Endometrial microvascular endothelial cells (primary cell): Measurements from ENCODE around the gene SLC22A12. TPM values are rescaled to one million over a fixed set of nuclear protein-coding genes. Genes with fewer than 3 reads are reported as not detected.

Experiments
- in situ Hi-C: cut with HindIII; loops from 2 replicates; pipeline ENCODE4 v1.10.0; 2017; ENCODE audit warnings: low sequenced_read_pairs, low pct_unique_long_range_greater_than_20kb; ENCODE audit errors: inconsistent ontology term
- total RNA-seq: library from RNA; depleted of rRNA; stranded (reverse); fragments of >200 nt; gene quantifications from one replicate; pipeline ENCODE4 v1.2.3, GENCODE V29; 2015; ENCODE audit errors: inconsistent ontology term

The SLC22A12 gene
- total RNA-seq, 1 donor from 2014 or later: not detected

DNA sequence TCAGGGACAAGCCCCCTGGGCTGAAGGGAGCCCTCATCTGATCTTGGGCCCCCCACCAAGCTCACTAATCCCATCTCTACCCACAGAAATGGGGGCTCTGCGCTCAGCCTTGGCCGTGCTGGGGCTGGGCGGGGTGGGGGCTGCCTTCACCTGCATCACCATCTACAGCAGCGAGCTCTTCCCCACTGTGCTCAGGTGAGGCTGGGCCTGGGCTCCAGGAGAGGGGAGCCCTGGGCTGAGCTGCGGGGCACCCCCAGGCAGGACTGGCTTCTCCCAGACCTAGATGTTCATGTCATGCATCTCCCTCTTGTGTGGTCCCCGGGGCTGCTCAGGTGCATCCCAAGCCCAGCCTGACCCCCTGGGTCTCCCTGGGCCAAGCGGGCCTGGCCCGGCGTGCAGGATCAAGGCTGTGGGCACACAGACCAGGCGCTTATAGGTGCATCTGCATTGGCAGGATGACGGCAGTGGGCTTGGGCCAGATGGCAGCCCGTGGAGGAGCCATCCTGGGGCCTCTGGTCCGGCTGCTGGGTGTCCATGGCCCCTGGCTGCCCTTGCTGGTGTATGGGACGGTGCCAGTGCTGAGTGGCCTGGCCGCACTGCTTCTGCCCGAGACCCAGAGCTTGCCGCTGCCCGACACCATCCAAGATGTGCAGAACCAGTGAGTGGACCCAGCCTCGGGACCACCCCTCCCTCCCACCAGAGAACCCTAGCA lies 9.4 kb downstream of the SLC22A12 start:
- in situ Hi-C loops: no loop called here

DNA sequence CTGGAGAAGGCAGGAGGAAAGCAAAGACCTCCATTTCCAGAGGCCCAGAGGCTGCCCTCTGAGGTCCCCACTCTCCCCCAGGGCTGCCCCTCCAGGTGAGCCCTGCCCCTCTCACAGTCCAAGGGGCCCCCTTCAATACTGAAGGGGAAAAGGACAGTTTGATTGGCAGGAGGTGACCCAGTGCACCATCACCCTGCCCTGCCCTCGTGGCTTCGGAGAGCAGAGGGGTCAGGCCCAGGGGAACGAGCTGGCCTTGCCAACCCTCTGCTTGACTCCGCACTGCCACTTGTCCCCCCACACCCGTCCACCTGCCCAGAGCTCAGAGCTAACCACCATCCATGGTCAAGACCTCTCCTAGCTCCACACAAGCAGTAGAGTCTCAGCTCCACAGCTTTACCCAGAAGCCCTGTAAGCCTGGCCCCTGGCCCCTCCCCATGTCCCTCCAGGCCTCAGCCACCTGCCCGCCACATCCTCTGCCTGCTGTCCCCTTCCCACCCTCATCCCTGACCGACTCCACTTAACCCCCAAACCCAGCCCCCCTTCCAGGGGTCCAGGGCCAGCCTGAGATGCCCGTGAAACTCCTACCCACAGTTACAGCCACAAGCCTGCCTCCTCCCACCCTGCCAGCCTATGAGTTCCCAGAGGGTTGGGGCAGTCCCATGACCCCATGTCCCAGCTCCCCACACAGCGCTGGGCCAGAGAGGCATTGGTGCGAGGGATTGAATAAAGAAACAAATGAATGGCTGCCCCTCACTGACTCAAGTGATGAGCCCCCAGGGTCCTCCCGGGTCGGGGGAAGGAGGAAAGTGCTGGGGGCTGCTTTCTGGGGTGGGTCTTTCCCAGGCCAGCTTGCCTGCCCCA lies 10.8 kb downstream of the SLC22A12 start:
- in situ Hi-C loops: no loop called here

DNA sequence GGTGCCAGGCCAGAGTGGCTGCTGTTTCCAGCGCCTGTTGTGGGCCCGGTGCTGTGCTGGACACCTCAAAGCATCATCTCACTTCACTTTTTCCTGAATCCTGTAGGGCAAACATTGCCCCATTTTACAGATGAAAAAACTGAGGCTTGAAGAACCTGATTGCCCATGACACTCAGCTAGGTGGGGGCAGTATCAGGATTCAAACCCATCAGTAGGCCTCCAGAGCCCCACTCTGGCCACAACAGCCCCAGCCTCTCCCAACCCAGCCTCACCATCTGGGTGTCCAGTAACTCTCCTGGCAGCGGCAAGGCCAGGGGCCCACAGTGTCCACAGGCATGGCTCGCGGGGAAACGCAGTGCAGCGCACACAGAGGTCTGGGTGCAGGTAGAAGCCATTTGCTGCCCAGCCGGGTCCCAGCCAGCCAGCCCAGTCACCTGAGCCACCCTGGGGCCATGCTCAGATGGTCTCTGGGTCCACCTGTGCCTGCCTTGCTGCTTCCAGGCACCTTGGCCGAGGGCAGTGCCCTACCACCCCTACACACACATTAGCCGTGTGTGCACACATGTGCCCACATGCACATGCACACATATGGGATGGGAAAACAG lies 11.5 kb downstream of the SLC22A12 start:
- in situ Hi-C loops: no loop called here

DNA sequence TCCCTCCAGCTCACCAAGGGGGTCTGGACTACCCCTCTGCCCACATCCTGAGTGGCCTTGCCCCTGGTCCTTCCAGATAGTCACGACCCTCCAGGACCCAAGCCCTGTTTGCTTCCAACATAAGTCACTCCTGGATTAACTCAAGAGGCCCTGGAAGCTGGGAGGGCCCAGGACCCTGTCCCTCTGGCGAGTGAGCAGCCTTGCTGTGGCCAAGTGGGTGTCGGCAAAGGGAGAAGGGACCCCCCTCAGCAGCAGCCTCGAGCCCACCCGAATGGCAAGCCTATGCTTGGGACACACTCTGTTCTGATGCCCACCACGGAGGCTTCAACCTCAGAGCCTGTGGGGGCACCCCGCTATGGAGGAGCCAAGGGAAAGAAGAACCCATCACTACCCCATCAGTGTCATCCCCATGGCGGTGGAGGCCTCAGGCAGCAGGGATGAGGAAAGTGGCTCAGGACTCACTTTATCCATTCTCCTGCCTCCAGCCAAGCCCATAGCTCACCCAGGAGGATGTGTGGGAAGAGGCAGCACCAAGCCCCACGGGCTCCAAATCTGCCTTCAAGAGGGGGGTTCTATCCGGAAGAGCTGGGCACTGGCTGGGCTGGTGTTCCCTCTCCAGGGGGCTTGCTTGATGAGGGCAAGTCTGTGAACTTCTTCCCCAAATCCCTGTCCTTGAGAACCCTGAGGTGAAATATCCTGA lies 12.5 kb downstream of the SLC22A12 start:
- in situ Hi-C loops: no loop called here

DNA sequence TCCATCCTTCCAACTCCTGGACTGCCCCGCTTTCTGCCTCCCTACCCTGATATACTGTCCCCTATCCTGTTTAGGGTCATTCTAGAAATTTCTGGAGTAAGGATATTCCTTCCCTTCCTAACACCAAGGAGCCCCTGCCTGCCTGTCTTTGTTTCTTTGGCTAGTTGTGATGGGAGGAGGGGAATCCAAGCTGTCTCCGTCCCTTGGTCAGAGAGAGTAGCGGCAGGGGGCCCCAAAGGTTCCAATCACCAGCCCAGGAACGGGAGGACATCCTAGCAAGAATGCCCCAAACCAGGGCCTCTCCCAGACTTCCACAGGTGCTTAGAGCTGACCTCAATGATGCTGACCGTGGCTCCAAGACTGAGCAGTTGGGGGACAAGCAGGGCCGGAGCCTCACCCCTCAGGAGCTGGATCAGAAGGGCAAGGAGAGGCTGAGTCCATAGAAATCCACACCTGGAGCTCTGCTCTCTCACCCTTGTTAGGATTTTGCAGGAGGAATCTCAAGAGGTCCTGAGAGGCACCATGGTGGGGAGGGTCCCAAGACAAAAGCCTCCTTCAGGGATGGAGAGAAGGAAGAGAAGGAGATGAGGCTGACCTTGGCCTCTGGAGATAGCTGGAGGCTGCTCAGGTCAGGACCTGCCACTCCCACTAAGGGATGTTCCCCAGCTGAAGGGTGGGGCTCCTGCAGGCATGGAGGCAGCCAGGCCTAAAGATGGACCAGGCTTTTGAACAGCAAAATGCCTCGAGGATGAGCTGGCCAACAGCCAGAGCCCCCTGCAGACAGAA lies 13.6 kb downstream of the SLC22A12 start:
- in situ Hi-C loops: no loop called here

DNA sequence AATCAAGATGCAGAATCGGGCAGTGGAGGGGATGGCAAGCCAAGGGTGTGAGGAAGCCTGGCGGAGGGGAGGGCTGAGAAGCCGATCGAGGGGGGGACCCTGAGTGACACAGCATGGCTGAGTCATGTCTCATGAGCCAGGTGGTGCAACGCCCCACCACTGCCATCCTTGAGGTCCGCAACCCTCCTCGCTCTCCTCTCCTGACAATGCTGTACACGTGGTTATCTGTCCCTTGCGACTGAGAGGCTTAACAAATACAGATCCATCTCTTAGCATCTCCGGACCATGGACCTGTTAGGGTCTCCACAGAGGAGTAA lies 14.2 kb downstream of the SLC22A12 start:
- in situ Hi-C loops: no loop called here

DNA sequence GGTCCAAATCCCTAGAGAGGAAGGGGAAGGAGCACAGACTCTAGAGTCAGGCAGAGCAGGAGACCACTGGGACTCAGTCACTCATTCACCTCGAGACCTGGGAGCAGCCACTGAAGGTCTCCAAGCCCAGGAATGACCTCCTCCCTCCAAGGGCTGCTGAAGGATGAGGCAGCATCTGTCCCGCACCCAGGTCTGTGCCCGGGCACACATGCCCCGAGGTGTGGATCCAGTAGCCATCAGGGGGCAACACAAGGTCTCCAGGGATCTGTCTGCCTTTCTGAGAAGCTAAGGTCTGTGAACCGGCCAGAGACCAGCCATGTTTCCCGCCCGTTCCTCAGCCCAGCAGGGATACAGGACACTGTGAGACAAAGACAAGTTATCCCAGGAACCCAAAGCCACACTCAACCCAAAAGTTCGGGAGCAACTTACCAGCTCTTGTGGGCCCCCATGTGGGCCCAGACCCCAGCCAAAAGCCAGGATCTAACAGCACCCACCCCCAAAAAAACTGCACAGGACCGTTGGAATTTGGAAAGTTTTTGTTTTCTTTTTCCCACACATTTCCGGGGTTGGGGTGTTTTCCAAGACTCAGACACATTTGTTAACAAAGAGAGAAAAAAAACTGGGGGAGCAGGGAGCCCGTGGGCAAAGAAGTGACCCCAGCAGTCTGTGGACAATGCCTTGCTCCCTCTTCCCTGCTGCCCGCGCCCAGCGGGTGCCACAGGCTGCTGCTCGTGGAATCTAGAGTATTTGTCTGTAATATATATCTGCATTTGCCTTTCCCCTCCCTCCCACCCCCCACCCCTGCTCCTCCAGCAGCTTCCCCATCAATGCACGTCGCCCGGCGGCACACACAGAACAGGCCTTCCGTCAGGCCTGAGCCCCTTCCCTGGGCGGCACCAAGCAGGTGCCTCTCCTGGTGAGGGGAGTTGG lies 14.9 kb downstream of the SLC22A12 start:
- in situ Hi-C loops: no loop called here

DNA sequence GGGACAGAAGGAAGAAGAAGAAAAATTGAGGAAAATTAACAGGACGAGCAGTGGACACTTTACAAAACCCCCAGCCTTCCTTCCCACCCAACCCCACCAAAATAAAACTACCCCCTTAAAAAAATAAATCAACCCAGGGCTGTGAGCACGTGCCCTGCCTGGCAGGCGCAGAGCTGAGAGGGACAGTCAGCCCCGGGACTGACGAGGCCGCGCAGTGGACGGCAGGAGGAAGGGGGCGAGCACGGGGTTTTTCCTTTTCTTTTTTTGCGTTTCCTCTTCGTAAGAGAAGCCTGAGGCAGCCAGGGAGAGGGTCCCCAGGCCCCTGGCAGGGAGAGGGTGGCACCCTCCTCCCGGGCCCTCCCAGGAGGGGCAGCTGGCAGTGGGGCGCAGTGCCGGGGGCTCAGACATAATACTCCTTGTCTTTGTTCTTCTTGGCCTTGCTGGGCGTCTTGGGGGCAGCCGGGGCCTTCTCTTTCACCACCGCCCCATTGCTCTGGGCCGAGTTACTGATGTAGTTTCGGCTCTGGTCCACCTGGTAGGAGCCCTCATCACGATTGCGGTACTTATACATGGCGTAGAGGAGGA lies 15.9 kb downstream of the SLC22A12 start:
- in situ Hi-C loops: no loop called here

DNA sequence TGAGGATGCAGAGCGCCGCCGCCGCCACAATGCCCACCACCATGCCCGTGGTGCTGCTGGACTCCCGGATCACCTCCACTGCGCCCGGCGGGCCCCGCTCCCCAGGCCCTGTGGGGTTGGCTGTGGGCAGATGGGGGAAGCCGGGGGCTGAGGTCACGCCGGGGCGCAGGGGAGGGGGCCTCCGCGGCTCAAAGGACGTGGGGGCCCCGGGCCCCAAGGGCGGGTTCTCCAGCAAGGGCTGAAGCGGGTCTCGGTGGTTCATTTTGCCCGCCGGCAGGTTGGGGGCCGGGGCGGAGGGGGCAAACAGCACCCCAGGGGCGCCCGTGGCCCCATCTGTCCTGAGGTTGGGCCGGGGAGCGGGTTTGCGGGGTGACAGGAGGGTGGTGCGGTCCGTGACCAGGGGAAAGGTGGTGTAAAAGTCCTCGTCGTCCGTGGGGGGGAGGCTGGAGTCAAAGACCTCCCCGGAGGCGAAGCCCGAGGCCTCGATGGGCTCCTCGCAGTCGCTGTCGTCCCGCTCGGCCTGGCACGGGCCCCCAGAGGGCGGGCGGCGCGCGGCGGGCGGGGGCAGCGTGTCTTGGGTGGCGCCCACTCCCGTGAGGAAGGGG lies 16.5 kb downstream of the SLC22A12 start:
- in situ Hi-C loops: no loop called here

DNA sequence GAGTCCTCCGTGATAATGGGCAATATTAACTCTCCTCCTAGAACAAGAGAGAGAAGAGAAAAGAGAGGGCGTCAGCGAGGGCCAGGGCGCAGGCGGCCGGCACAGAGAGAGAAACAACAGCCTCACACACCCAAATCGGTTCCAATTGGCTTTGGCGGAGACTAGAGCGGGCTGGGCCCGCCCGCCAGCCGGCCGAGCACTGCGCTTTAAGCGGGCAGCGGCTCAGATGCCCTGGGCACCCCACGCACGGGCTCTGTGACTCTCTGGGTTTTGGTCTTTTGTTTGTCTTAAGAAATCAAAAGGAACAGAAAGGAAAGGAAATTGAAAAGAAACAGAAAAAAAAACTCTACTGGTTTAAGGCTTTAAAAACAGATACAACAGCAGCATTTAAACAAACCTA lies 17.0 kb downstream of the SLC22A12 start:
- in situ Hi-C loops: no loop called here

DNA sequence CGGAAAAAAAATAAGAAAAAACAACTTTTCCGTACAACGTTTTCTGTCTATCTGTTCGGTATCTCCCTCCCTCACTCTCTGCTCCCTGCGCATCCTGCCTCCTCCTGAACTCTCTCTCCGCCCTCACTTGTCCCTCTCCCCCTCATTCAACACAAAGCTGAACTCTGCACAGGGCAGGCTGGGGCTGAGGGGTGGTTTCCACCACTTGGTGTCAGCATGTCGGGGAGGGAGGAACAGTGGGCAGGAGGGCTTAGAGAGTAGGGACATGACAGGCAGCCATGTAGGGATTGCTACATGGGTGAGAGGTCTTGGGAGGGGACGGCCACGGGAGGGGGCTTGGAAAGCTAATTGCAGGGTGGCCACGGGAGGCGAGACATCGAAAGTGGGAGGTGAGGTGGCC lies 17.6 kb downstream of the SLC22A12 start:
- in situ Hi-C loops: no loop called here

DNA sequence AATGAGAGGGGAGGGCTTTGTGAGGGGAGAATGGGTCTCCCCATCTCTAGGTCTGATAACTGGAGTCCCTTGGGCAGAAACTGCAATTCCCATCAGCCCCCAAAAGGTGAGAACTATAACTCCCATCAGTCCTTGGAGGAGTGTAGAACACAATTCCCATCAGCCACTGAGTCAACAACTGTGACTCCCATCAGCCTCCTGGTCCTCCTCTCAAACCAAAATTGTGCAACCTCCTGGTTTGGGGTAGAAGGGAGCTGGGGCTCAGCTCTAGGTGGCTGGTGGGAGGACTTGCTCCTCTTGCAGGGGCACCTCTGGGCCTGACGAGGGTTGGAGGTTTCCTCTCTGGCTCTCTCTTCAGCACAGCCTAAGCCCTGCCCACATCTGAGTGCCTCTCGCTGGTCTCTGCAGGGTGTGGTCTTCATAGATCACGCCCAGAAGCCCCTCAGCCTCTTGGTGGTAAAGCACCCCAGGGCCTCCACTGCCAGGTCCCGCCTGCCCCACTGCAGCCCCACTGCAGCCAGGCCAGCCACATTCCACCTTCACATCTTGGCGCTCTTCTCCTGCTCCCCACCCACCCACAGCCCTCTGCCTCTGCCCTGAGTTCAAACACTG lies 18.5 kb downstream of the SLC22A12 start:
- in situ Hi-C loops: no loop called here

DNA sequence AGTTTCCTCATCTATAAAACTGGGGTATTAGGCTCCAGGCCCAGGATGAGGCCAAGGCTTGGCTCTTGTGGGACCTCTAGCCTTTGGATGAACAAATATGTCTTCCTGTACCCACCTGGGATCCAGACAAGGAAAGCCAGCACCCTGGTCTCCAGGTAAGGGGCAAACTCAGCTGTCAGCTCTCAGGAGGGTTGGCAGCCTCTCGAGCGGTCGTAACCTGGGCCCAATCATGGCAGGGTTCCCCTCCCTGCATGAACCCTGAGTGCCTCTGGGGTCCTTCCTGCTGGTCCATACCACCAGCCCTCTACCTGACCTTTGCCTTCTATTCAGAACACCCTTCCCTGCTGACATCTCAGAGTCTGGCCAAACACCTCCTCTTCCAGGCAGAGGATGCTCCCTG lies 19.6 kb downstream of the SLC22A12 start:
- in situ Hi-C loops: no loop called here

DNA sequence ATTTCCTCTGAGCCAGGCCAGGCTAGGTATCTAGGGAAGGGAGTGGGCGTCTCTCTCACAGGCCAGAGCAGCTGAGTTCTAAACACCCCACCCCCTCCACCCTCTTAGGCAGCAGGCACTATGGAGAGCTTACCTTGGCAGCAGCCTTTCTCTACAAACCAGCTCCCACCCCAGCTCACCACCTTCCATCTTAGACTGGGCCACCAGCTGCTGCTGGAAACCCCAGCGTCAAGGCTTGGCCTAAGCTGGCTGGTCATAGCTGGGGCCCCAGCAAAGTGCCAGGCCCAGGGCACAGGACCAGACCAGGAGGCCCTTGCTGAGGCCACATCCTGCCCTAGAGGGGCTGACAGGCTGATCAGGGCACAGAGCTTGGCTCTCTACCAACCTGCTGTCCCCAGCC lies 20.2 kb downstream of the SLC22A12 start:
- in situ Hi-C loops: no loop called here

DNA sequence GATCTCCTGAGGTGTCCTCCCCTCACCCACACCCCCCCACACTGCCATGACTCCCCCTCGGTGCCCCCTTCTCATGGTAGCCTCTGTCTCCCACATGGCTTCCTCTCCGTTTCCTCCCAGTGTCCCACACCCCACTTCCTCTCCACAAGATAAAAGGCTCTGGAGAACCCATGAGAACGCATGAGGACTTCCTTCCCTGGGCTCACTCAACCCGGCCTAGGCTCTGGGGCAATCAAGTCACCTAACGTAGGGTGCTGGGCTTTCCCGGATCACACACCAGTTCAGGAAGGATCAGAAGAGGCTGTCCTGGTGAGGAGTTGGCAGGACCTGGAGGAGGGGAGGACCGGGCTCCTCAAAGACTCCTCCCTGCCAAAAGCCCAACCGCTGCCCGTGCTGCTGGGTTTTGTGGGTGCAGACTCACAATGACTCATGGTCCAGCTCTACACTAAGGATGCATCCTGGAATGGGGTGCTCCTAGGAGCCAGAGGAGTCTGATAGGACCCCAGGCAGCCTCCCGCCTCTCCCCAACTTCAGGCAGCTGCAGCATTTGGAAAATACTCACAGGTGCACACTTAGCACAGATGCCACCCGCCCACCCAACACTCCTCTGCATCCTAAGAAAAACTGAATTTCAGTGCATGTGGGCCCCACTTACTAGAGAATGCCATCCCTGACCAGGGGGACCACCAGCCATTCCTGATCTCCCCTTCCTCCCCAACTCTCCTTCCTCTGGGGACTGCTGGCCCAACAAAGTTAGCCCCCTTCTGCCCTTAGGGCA lies 21.0 kb downstream of the SLC22A12 start:
- in situ Hi-C loops: no loop called here

DNA sequence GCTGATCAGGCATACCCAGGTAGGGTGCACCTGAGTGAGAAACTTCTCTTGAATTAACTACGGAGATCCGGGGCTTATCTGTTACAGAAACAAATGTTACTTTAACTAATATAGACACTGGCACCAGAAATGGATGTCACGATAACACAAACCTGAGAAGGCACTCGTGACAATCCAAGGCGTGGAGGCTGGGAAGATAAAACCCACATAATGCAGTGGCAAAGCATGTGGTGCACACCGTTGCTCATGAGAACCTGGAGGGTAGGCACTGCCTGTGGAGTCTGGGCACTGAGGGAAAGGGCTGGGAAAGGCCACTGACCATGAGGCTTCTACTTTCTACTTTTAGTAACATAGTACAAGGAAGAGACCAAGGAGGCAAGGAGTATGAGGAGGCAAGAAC lies 22.6 kb downstream of the SLC22A12 start:
- in situ Hi-C loops: no loop called here
